ENCODE measurements around the gene PGLYRP1. TPM values are rescaled to one million over a fixed set of nuclear protein-coding genes. Genes with fewer than 3 reads are reported as not detected.

Gene PGLYRP1, protein sequence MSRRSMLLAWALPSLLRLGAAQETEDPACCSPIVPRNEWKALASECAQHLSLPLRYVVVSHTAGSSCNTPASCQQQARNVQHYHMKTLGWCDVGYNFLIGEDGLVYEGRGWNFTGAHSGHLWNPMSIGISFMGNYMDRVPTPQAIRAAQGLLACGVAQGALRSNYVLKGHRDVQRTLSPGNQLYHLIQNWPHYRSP
- total RNA-seq (not detected), total RNA-seq (0 to 0.05 (median 0) reads per million in 29 experiments)
- not detected for total RNA-seq (2013)

DNA sequence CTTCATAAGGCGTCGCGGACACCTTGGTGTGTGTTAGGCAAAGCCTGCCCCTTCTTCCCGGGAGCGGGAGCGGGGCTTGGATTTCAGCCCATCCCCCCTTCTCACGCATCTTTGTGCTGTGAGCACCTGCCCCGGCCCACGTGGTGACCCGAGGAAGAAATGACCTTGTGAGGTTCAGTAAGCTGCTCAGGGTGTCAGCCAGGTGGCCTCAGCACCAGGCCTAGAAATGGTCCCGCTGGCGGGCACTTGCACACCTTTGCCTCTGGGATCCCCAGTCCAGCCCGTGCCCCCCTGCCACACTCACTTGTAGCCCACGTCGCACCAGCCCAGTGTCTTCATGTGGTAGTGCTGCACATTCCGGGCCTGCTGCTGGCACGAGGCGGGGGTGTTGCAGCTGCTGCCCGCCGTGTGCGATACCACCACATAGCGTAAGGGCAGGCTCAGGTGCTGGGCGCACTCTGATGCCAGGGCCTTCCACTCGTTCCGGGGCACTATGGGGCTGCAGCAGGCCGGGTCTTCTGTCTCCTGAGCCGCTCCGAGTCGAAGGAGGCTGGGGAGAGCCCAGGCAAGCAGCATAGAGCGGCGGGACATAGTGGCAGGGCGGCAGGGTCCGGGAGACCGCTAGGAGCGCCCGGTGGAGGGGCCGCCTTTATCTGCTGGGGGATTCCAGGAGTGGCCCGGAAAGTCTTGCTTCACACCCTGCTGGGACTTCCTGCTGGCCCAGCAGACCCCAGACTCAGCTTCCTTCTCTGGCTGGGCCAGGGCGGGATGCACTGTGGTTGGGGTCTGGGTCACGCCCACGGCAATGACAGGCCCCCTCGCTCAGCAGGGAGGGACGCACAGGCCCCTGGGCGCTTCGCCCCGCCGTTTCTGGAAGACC, at the start of gene PGLYRP1:
Gene PGLYRP1 (minus strand): TSS at position 623 of the 880 bp plus-strand sequence. CDS start 32 bp downstream, at position 591.
- H3K36me3 ChIP-seq (ENCODE audit: control insufficient read depth in 2 of 2, extremely low read depth in 1 of 2, insufficient read depth in 1 of 2, low read length in 1 of 2) = no peaks in the 10 kb centered on the region
- no peaks in the 10 kb centered on the region for H3K9me3 ChIP-seq
- ATAC-seq (replicated peaks in 1 of 4) (no peak), DNase-seq (no peak)
- no peak within 1 kb of the TSS for H3K4me3 Mint-ChIP-seq
- H3K4me1 Mint-ChIP-seq = peaks cover 13 to 21% (median 18%) of the 10 kb centered on the region in 3 donors
- H3K9me3 Mint-ChIP-seq = peaks cover 0 to 6% (median 4%) of the 10 kb centered on the region in 3 donors
- peaks cover 2 to 33% of the 10 kb centered on the region in 2 experiments for H3K27me3 ChIP-seq (replicated peaks in 1 of 2; ENCODE audit: control insufficient read depth in 2 of 2, extremely low read depth in 1 of 2, insufficient read depth in 2 of 2, low read length in 1 of 2)
- ChIA-PET CTCF (no interaction called here), POLR2A (no interaction called here)
- no peaks in the 10 kb centered on the region for H3K36me3 Mint-ChIP-seq
- peaks cover 22 to 28% of the 10 kb centered on the region in 2 donors for H3K27me3 Mint-ChIP-seq
- peaks cover 0 to 11% of the 10 kb centered on the region in 2 experiments for H3K4me1 ChIP-seq (ENCODE audit: control insufficient read depth in 1 of 2, extremely low read depth in 1 of 2, insufficient read depth in 2 of 2, low read length in 2 of 2)
- H3K27ac ChIP-seq (ENCODE audit: low read length) = no peak within 1 kb of the TSS
- 34% methylated on average over 43 of the region's 47 CpGs for WGBS (ENCODE audit: insufficient coverage)
- no peak within 1 kb of the TSS for H3K27ac Mint-ChIP-seq
- no peak within 1 kb of the TSS for H3K4me3 ChIP-seq (ENCODE audit: control insufficient read depth in 1 of 2, extremely low read depth in 1 of 2, low read length in 1 of 2)

DNA sequence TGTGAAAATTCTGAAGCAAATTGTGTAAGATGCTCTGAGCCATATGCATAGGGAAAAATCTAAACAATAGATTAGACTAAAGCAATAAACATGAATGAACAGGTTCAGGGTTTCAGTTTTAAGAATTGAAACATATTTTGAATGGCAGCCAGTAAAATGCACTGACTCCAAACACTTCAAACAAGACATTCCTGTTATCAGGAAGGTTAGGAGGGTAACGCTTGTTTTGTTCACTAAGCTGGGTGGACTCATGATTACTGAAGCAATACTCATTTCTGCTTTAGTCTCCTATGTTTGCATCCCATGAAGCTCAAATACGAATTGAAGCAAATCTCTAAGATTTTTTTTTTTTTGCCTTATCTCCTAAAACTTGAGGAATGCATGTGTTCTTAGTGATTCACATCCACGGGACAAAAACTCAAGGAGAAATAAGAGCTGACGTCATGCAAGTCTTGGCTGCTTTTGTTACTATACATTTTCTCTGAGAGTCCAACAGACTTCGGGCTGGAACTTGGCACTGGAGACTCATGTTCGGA, 47.0 kb upstream of the PGLYRP1 start:
- Mint-ChIP-seq H3K36me3 (no peaks in the 10 kb centered on the region), H3K27me3 (peaks cover 61 to 83% of the 10 kb centered on the region in 2 donors), H3K4me3 (no peak overlapping the region), H3K4me1 (no peaks in the 10 kb centered on the region), H3K27ac (no peak overlapping the region), H3K9me3 (no peaks in the 10 kb centered on the region)
- peaks cover 3 to 41% of the 10 kb centered on the region in 2 experiments for H3K27me3 ChIP-seq (replicated peaks in 1 of 2; ENCODE audit: control insufficient read depth in 2 of 2, extremely low read depth in 1 of 2, insufficient read depth in 2 of 2, low read length in 1 of 2)
- H3K36me3 ChIP-seq (ENCODE audit: control insufficient read depth in 2 of 2, extremely low read depth in 1 of 2, insufficient read depth in 1 of 2, low read length in 1 of 2) = no peaks in the 10 kb centered on the region
- H3K9me3 ChIP-seq = no peaks in the 10 kb centered on the region
- no peak for DNase-seq
- ATAC-seq (replicated peaks in 1 of 4) = no peak
- ChIA-PET POLR2A (no interaction called here), CTCF (no interaction called here)
- no peak overlapping the region for H3K4me3 ChIP-seq (ENCODE audit: control insufficient read depth in 1 of 2, extremely low read depth in 1 of 2, low read length in 1 of 2)
- 72% methylated on average over 5 of the region's 6 CpGs for WGBS (ENCODE audit: insufficient coverage)
- H3K4me1 ChIP-seq (ENCODE audit: control insufficient read depth in 1 of 2, extremely low read depth in 1 of 2, insufficient read depth in 2 of 2, low read length in 2 of 2) = no peaks in the 10 kb centered on the region
- no peak overlapping the region for H3K27ac ChIP-seq (ENCODE audit: low read length)

DNA sequence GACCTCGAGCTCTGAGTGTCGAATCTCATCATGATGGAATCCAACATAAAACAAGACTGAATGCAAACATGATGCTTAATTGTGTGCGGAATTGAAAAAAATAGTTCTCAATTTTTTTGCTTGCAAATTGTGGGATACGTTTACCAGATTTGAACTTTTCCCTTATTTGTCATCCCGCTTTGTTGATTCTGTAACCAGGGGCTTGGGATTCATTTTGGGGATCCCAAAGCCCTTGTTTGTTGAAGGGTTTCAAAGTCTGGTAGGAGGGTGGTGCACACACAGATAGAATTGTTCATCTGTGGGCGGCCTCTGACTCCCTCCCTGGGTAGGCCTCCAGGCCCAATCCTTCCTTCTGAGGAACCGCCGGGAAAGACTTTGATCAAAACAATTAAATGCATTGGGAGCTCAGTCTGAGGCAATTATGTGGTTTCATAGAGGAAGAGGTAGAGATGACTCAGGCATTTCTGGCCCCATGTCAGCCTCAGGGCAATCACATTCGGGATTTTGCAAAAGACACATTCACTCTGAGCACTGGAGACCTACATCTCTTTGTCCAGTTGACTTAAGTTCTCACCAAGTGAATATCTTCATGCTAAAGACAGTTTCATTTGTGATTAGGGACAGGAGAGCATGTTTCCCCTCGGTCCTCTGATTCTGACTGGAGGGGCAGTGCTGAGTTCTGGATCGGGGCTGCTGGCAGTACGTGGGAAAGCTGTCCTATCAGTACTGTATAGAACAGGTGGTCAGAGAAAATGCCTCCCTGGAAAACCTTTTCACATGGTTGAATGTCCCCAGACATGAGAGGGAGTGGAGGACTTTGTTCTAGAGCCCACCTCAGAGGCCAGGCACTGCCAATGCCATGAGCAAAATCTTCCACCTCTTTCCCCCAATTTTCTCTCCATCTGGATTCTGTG, 45.7 kb upstream of the PGLYRP1 start:
- POLR2A ChIA-PET = no interaction called here
- 58% methylated on average over 7 of the region's 12 CpGs for WGBS (ENCODE audit: insufficient coverage)
- DNase-seq (no peak), ATAC-seq (replicated peaks in 1 of 4) (no peak)
- Histone ChIP-seq H3K27me3 (replicated peaks in 1 of 2; ENCODE audit: control insufficient read depth in 2 of 2, extremely low read depth in 1 of 2, insufficient read depth in 2 of 2, low read length in 1 of 2) (peaks cover 0 to 35% of the 10 kb centered on the region in 2 experiments), H3K27ac (ENCODE audit: low read length) (no peak overlapping the region), H3K9me3 (no peaks in the 10 kb centered on the region), H3K4me1 (ENCODE audit: control insufficient read depth in 1 of 2, extremely low read depth in 1 of 2, insufficient read depth in 2 of 2, low read length in 2 of 2) (no peaks in the 10 kb centered on the region), H3K36me3 (ENCODE audit: control insufficient read depth in 2 of 2, extremely low read depth in 1 of 2, insufficient read depth in 1 of 2, low read length in 1 of 2) (no peaks in the 10 kb centered on the region), H3K4me3 (ENCODE audit: control insufficient read depth in 1 of 2, extremely low read depth in 1 of 2, low read length in 1 of 2) (no peak overlapping the region)
- Mint-ChIP-seq H3K27ac (no peak overlapping the region), H3K4me1 (no peaks in the 10 kb centered on the region), H3K36me3 (no peaks in the 10 kb centered on the region), H3K4me3 (no peak overlapping the region), H3K9me3 (no peaks in the 10 kb centered on the region), H3K27me3 (peaks cover 64 to 81% of the 10 kb centered on the region in 2 donors)
- CTCF ChIA-PET = no interaction called here

DNA sequence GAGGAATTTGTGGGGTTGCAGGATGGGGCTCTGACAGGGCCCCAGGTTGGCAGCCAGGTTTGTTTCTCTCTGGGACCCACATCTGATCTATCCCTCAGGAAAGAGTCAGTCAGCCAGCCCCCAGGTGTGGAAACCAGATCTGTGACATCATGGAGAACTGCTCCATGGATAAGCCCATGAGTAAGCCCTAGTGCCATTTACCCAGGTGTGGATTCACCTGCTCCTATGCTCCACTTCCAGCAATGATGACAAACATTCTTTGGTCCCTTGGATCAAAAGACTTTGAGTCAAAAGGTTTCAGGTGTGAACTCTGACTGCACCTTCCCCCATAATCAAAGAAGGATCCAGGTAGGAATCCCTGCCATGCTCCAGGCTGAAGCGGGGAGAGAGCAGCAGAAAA, 44.8 kb upstream of the PGLYRP1 start:
- no peaks in the 10 kb centered on the region for H3K4me1 Mint-ChIP-seq
- no peaks in the 10 kb centered on the region for H3K9me3 Mint-ChIP-seq
- H3K27ac Mint-ChIP-seq = no peak overlapping the region
- DNase-seq (no peak), ATAC-seq (replicated peaks in 1 of 4) (no peak)
- no peak overlapping the region for H3K4me3 ChIP-seq (ENCODE audit: control insufficient read depth in 1 of 2, extremely low read depth in 1 of 2, low read length in 1 of 2)
- no peaks in the 10 kb centered on the region for H3K4me1 ChIP-seq (ENCODE audit: control insufficient read depth in 1 of 2, extremely low read depth in 1 of 2, insufficient read depth in 2 of 2, low read length in 2 of 2)
- H3K27ac ChIP-seq (ENCODE audit: low read length) = no peak overlapping the region
- H3K9me3 ChIP-seq = no peaks in the 10 kb centered on the region
- H3K4me3 Mint-ChIP-seq = no peak overlapping the region
- peaks cover 63 to 81% of the 10 kb centered on the region in 2 donors for H3K27me3 Mint-ChIP-seq
- no CpG with 5 or more reads among the region's 1 CpG for WGBS (ENCODE audit: insufficient coverage)
- H3K27me3 ChIP-seq (replicated peaks in 1 of 2; ENCODE audit: control insufficient read depth in 2 of 2, extremely low read depth in 1 of 2, insufficient read depth in 2 of 2, low read length in 1 of 2) = peaks cover 0 to 32% of the 10 kb centered on the region in 2 experiments
- ChIA-PET CTCF (no interaction called here), POLR2A (no interaction called here)
- no peaks in the 10 kb centered on the region for H3K36me3 ChIP-seq (ENCODE audit: control insufficient read depth in 2 of 2, extremely low read depth in 1 of 2, insufficient read depth in 1 of 2, low read length in 1 of 2)
- no peaks in the 10 kb centered on the region for H3K36me3 Mint-ChIP-seq

DNA sequence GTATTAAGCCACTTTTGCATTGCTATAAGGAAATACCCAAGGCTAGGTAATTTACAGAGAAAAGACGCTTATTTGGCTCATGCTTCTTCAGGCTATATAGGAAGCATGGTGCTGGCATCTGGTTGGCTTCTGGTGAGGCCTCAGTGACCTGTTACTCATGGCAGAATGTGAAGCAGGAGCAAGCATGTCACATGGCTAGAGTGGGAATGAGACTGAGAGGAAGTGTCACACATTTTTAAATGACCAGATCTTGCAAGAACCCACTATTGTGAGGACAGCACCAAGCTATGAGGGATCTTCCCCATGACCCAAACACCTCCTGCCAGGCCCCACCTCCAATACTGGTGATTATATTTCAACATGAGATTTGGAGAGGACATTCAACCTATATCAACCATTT, 43.6 kb upstream of the PGLYRP1 start:
- Mint-ChIP-seq H3K4me1 (no peaks in the 10 kb centered on the region), H3K27ac (no peak overlapping the region), H3K36me3 (no peaks in the 10 kb centered on the region), H3K4me3 (no peak overlapping the region), H3K9me3 (peaks cover 0 to 4% (median 3%) of the 10 kb centered on the region in 3 donors), H3K27me3 (peaks cover 61 to 76% of the 10 kb centered on the region in 2 donors)
- WGBS (ENCODE audit: insufficient coverage) = 83% methylated on average over 1 of the region's 1 CpG
- Histone ChIP-seq H3K36me3 (ENCODE audit: control insufficient read depth in 2 of 2, extremely low read depth in 1 of 2, insufficient read depth in 1 of 2, low read length in 1 of 2) (no peaks in the 10 kb centered on the region), H3K4me1 (ENCODE audit: control insufficient read depth in 1 of 2, extremely low read depth in 1 of 2, insufficient read depth in 2 of 2, low read length in 2 of 2) (no peaks in the 10 kb centered on the region), H3K27me3 (replicated peaks in 1 of 2; ENCODE audit: control insufficient read depth in 2 of 2, extremely low read depth in 1 of 2, insufficient read depth in 2 of 2, low read length in 1 of 2) (peaks cover 0 to 24% of the 10 kb centered on the region in 2 experiments), H3K27ac (ENCODE audit: low read length) (no peak overlapping the region), H3K4me3 (ENCODE audit: control insufficient read depth in 1 of 2, extremely low read depth in 1 of 2, low read length in 1 of 2) (no peak overlapping the region), H3K9me3 (no peaks in the 10 kb centered on the region)
- ChIA-PET CTCF (no interaction called here), POLR2A (no interaction called here)
- ATAC-seq (replicated peaks in 1 of 4) (no peak), DNase-seq (no peak)

DNA sequence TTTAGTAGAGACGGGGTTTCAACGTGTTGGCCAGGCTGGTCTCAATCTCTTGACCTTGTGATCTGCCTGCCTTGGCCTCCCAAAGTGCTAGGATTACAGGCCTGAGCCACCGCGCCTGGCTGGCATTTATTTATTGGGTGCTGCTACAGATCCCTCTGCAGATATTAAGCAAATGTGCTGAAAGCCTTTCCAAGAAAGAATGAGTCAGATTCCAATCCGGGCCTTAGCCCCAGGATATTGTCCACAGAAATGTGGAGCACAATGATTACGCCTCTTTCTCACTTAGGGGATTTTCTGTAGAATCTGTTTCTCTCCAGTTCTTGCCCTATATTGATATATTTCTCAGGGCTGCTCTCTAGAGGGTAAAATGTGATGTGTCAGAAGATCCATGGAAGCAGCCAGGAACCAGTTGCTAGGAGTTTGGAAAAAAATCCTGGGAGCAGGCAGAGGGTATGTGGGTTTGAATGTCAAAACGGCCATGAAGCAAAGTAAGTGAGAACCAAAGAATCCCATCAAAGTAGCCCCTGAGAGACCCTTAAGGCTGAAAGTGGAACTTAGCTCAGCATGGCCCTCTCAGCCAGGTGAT, 42.7 kb upstream of the PGLYRP1 start:
- ChIA-PET POLR2A (no interaction called here), CTCF (no interaction called here)
- Histone ChIP-seq H3K27ac (ENCODE audit: low read length) (no peak overlapping the region), H3K9me3 (no peaks in the 10 kb centered on the region), H3K36me3 (ENCODE audit: control insufficient read depth in 2 of 2, extremely low read depth in 1 of 2, insufficient read depth in 1 of 2, low read length in 1 of 2) (no peaks in the 10 kb centered on the region), H3K4me3 (ENCODE audit: control insufficient read depth in 1 of 2, extremely low read depth in 1 of 2, low read length in 1 of 2) (no peak overlapping the region), H3K4me1 (ENCODE audit: control insufficient read depth in 1 of 2, extremely low read depth in 1 of 2, insufficient read depth in 2 of 2, low read length in 2 of 2) (no peaks in the 10 kb centered on the region), H3K27me3 (replicated peaks in 1 of 2; ENCODE audit: control insufficient read depth in 2 of 2, extremely low read depth in 1 of 2, insufficient read depth in 2 of 2, low read length in 1 of 2) (peaks cover 0 to 20% of the 10 kb centered on the region in 2 experiments)
- H3K4me1 Mint-ChIP-seq = no peaks in the 10 kb centered on the region
- no peak overlapping the region for H3K27ac Mint-ChIP-seq
- no peak overlapping the region for H3K4me3 Mint-ChIP-seq
- ATAC-seq (replicated peaks in 1 of 4) = no peak
- peaks cover 60 to 67% of the 10 kb centered on the region in 2 donors for H3K27me3 Mint-ChIP-seq
- WGBS (ENCODE audit: insufficient coverage) = 74% methylated on average over 5 of the region's 7 CpGs
- no peak for DNase-seq
- peaks cover 0 to 11% (median 6%) of the 10 kb centered on the region in 3 donors for H3K9me3 Mint-ChIP-seq
- no peaks in the 10 kb centered on the region for H3K36me3 Mint-ChIP-seq

All from T-cell (primary cell).